ENCODE results near the gene SCN5A.

The SCN5A gene

GRCh38 chr3:38599886-38600285 lies 49.6 kb downstream of the SCN5A start:
- no peak for DNase-seq

GRCh38 chr3:38598791-38599190 lies 50.7 kb downstream of the SCN5A start:
- no peak for DNase-seq

GRCh38 chr3:38597502-38598060 lies 51.9 kb downstream of the SCN5A start:
- DNase-seq, result no peak

GRCh38 chr3:38595393-38595792 lies 54.1 kb downstream of the SCN5A start:
- DNase-seq, result no peak

GRCh38 chr3:38590521-38590920 lies 59.0 kb downstream of the SCN5A start:
- DNase-seq, result no peak

- no peak for DNase-seq
These were observed 60.2 kb downstream of the SCN5A start for GRCh38 chr3:38588995-38589937.

- DNase-seq, result no peak
These were observed 61.0 kb downstream of the SCN5A start for GRCh38 chr3:38588371-38588971.

- no peak for DNase-seq
These were observed 61.8 kb downstream of the SCN5A start for GRCh38 chr3:38587548-38588131.

- DNase-seq, result no peak
These were observed 62.7 kb downstream of the SCN5A start for GRCh38 chr3:38586546-38587520.

GRCh38 chr3:38585791-38586420 lies 63.6 kb downstream of the SCN5A start:
- no peak for DNase-seq

- DNase-seq, result no peak
These were observed 65.8 kb downstream of the SCN5A start for GRCh38 chr3:38583688-38584087.

GRCh38 chr3:38582941-38583645 lies 66.4 kb downstream of the SCN5A start:
- DNase-seq, result no peak

GRCh38 chr3:38582316-38582715 lies 67.2 kb downstream of the SCN5A start:
- DNase-seq, result no peak

GRCh38 chr3:38581774-38582173 lies 67.7 kb downstream of the SCN5A start:
- DNase-seq, result no peak

- no peak for DNase-seq
These were observed 68.8 kb downstream of the SCN5A start for GRCh38 chr3:38580450-38581382.

GRCh38 chr3:38579551-38580449 lies 69.7 kb downstream of the SCN5A start:
- DNase-seq, result no peak

GRCh38 chr3:38579141-38579540 lies 70.3 kb downstream of the SCN5A start:
- no peak for DNase-seq

GRCh38 chr3:38578551-38578950 lies 70.9 kb downstream of the SCN5A start:
- no peak for DNase-seq

- no peak for DNase-seq
These were observed 71.4 kb downstream of the SCN5A start for GRCh38 chr3:38578081-38578475.
